ENCODE data around the gene KCNH5.

Gene KCNH5, protein sequence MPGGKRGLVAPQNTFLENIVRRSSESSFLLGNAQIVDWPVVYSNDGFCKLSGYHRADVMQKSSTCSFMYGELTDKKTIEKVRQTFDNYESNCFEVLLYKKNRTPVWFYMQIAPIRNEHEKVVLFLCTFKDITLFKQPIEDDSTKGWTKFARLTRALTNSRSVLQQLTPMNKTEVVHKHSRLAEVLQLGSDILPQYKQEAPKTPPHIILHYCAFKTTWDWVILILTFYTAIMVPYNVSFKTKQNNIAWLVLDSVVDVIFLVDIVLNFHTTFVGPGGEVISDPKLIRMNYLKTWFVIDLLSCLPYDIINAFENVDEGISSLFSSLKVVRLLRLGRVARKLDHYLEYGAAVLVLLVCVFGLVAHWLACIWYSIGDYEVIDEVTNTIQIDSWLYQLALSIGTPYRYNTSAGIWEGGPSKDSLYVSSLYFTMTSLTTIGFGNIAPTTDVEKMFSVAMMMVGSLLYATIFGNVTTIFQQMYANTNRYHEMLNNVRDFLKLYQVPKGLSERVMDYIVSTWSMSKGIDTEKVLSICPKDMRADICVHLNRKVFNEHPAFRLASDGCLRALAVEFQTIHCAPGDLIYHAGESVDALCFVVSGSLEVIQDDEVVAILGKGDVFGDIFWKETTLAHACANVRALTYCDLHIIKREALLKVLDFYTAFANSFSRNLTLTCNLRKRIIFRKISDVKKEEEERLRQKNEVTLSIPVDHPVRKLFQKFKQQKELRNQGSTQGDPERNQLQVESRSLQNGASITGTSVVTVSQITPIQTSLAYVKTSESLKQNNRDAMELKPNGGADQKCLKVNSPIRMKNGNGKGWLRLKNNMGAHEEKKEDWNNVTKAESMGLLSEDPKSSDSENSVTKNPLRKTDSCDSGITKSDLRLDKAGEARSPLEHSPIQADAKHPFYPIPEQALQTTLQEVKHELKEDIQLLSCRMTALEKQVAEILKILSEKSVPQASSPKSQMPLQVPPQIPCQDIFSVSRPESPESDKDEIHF

GRCh38 chr14:63045234-63045611, at the start of gene KCNH5:
TSS of gene KCNH5 (minus strand) at chr14:63045458. CDS start at chr14:63045186, 272 bp downstream.
- DNase-seq (ENCODE audit: low spot score) = peak; percentile 88

DNA sequence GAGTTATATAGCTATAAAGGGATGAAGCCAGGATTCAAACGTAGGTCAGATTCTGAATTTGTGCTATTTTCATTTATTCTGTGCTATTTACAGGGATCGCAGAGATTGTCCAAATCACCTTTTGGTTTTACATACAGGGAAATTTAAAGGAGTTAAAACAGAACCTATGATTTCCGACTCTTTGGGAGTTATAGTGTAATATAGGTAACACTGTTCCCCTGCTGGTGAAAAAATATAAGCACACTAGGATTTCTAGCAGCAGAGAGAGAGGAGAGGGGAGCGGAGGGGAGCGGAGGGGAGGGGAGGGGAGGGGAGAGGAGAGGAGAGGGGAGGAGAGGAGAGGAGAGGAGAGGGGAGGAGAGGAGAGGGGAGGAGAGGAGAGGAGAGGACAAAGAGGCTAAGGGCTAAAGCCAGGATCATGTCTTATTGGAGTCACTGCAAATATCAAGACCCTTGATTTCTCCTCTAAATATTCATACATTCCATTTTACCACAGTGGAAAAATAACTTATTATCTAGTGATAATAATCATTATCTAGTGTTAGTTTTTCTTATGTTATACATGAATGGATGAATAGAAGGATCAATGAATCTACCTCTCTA, 46.2 kb upstream of the KCNH5 start:
- DNase-seq (ENCODE audit: low spot score) = no peak

- no peak for DNase-seq (ENCODE audit: low spot score)
These were observed 43.6 kb upstream of the KCNH5 start for GRCh38 chr14:63088865-63089264.

DNA sequence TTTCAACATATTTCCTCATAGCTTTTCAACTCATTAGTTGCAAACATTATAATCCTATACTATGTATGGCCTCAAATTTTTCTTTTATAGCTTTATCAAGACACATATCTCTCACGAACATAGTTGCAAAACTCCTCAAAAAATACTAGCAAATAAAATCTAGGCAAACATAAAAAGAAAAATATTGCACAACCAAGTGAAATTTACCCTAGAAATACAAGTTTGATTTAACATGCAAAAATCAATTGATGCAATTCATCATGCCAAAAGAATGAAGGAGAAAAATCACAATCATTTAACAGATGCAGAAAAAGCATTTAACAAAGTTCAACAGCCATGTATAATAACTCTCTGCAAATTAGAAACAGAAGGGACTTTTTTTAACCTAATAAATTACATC, 33.3 kb upstream of the KCNH5 start:
- no peak for DNase-seq (ENCODE audit: low spot score)

DNA sequence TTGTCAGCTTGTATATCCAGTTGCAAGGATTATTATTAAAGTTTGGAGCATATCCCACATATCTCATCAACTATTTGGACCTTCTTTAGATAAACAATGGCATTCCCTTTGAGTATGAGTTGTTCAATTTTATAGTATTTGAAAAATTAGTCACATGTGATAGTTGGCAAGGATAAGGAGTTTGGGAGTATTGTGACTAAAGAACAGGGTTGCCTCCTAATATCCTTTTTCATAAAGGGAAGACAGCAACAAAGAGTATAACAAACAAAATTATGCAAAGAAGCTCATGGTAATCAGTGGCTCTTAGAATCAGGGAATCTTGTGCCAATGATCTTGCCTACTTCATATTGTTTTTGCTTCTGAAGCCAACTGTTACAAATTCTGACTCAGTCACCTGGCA, 31.2 kb upstream of the KCNH5 start:
- no peak for DNase-seq (ENCODE audit: low spot score)

DNA sequence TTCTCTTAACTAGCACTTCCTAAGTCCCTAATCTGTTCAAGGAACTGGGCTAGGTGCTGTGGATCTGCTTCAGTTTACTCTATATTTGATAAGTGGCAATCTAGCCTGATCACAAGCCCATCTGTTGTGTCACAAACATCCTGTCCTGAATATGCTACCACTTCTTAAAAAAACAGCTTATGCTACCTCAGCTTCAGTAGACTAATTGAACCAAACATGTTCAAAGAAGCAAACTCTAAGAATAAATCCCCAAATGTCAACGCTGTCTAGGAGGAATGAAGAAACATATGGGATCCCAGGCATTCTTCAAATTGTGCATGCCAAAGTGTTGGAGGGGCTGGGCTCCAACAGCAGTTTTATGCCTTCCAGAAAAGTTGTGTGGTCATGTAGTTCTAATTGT, 10.4 kb upstream of the KCNH5 start:
- no peak for DNase-seq (ENCODE audit: low spot score)

GRCh38 chr14:63051992-63052391, 6.7 kb upstream of the KCNH5 start:
- DNase-seq (ENCODE audit: low spot score) = no peak

GRCh38 chr14:63051301-63051700, 6.0 kb upstream of the KCNH5 start:
- DNase-seq (ENCODE audit: low spot score) = no peak

GRCh38 chr14:63050694-63051093, 5.4 kb upstream of the KCNH5 start:
- DNase-seq (ENCODE audit: low spot score) = no peak

GRCh38 chr14:63046339-63047268, 1.3 kb upstream of the KCNH5 start:
- no peak for DNase-seq (ENCODE audit: low spot score)

GRCh38 chr14:63045612-63046320, 508 bp upstream of the KCNH5 start:
- DNase-seq (ENCODE audit: low spot score) = peak; percentile 83

DNA sequence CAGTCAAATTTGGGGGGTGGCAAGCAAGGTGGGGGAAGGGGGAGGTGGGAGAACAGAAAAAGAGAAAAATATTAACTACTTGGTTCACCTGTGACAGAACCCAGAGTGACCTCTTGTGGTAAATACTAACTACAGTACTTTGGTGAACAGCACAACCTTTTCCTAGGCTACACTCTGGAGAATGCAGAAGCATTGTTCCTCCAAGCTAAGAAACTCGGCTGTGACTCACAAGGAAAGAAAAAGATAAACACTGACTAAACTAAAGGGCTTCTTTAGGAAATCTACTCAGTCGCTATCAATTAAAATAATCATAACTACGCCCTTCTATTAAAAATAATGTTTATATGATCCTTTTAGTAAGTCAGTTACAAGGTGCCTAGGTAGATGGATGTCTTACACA, 5.4 kb downstream of the KCNH5 start:
- peak; percentile 35 for DNase-seq (ENCODE audit: low spot score)

DNA sequence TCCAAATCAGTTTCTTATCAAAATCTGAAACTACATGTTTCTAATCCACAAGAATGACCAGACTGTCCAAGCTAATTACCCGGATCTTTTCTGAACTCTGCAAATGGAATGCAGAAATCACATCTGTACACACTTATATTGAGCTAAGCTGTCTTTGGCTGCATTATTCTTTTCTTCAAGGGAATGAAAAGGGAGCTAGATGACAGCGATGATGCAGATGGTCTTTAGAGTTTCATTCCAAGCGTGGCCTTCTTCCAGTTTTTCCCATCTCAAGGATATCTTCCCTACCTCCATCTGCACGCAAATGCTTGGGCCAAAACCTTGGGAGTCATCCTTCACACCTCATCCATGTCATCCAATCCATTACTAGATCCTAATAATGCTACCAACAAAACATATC, 12.6 kb downstream of the KCNH5 start:
- no peak for DNase-seq (ENCODE audit: low spot score)

GRCh38 chr14:63032076-63032475, 13.2 kb downstream of the KCNH5 start:
- DNase-seq (ENCODE audit: low spot score) = no peak

DNA sequence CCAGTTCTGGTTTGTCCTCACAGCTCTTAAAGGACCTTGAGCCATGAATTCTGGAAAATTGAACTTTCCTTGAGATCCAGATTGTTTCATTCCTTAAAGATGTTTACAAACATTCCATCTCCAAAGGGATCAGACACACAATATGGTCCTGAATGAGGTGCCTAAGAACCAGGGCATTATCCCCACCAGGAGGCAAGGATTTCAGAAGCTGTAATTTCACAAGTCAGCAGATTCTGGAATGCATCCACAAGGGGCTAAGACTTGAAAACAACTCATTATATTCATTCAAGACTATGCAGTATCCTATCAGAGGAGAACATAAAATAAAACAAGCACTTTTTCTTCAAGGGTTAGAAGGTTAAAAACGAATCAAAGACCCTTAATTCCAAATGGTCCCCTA, 15.1 kb downstream of the KCNH5 start:
- no peak for DNase-seq (ENCODE audit: low spot score)

DNA sequence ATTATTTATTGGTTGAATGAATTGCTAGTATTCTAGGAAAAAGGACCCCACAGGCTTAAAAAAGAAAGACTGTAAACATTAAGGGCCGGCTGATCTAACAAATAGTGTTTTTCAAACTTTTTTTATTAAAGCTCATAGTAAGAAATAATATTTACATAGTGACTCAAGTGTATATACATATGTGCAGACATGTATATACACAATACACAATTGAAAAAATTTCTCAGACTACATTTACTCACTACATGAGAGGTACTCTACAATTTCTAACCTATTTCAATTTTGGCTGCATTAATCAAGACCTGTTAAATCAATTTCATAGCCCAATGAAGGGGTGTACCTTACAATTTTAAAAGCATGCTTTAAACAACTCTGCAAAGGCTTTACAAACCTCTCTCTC, 17.5 kb downstream of the KCNH5 start:
- DNase-seq (ENCODE audit: low spot score) = no peak

DNA sequence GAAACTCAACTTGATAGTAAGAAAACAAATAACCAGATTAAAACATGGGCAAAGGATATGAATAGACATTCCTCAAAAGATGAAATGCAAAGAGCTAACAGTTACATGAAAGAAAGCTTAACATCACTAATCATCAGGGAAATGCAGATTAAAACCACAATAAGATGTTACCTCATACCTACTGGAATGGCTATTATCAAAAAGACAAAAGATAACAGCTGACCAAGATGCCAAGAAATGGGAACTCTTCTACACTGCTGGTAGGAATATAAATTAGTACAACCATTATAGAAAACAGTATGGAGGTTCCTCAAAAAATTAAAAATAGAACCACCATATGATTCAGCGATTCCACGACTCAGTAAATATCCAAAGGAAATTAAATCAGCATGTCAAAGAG, 18.8 kb downstream of the KCNH5 start:
- DNase-seq (ENCODE audit: low spot score) = no peak

GRCh38 chr14:63014621-63015020, 30.6 kb downstream of the KCNH5 start:
- DNase-seq (ENCODE audit: low spot score) = no peak

DNA sequence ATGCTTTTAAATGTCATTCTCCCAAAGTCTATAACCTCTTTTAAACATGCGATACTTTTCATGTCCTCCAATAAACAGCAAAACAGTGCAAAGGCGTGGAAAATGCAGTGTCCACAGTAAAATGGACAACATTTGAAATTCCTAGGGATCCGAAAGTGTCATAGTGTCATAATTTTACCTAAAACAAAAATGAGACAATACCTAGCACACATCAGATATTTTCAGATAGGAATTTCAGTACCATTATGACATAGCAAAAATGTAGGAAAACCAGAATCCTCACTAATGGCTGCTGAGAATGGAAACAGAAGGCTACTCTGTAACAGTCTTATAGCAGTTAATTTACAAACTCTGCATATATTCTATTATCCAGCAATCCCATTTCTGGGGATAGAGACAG, 33.1 kb downstream of the KCNH5 start:
- no peak for DNase-seq (ENCODE audit: low spot score)

DNA sequence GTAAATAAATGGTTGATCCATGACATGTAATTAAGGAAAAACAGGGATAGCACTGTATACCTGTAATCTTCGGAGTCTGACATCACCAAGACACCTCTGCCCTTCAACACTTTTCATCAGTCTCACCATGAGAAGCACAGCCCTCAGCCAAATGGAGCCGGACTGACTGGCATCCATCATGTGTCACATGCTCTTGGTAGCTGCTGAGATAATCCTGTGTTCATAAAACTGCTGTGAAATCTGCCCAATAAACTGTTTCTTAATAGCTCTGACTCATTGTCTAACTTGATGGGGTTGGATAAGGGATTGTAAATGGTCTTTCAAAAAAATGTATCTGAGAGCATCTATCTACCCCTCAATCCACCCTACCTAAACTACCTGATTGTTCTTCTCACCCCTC, 33.6 kb downstream of the KCNH5 start:
- DNase-seq (ENCODE audit: low spot score) = no peak

DNA sequence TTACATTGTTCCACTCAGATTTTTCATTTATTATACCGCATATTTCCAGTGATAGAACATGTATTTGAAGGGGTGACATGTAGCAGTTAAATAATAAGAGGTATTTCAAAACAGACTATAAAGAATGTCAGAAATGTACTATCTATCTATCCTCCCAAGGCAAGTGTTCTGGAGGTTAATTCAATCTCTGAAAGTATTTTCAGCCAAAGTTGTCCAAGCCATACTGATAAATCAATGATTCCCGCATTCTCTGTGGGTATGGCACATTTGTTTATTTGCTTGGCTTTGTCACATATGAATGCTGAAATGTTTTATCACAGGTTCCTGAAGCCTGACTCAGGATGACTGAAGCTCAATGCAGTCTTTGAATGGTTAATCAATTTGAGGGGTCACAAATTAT, 35.8 kb downstream of the KCNH5 start:
- no peak for DNase-seq (ENCODE audit: low spot score)

Data from D341Med (cell line).